EH (cell line): ENCODE measurements around the gene ASPSCR1.

Experiments
- DNase-seq: peaks from one replicate; pipeline ENCODE4 v3.0.0-alpha.2; 2015; ENCODE audit warnings: low read depth

ASPSCR1 gene

DNA sequence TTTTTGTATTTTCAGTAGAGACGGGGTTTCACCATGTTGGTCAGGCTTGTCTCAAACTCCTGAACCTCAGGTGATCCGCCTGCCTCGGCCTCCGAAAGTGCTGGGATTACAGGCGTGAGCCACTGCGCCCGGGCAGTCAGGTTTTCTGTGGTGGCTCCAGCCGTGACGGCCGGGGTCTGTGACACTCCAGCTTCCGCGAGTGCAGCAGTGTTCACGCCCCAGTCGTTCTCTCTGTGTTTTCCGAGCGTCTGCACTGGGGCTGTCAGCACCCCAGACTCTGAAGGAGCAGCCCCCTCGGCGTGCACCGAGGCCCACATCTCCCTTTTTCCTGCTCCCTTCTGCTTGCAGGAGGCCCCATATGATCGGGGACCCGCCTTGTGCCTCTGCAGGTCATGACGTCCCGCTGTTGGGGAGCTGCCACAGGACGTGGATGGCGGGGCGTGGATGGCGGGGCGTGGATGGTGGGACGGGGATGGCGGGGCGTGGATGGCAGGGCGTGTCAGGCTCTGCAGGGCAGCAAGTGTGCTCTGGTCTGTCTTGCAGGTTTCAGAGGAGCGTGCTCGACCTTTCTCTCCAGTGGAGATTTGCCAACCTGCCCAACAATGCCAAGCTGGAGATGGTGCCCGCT is 5.7 kb downstream of the ASPSCR1 start:
- no peak for DNase-seq

DNA sequence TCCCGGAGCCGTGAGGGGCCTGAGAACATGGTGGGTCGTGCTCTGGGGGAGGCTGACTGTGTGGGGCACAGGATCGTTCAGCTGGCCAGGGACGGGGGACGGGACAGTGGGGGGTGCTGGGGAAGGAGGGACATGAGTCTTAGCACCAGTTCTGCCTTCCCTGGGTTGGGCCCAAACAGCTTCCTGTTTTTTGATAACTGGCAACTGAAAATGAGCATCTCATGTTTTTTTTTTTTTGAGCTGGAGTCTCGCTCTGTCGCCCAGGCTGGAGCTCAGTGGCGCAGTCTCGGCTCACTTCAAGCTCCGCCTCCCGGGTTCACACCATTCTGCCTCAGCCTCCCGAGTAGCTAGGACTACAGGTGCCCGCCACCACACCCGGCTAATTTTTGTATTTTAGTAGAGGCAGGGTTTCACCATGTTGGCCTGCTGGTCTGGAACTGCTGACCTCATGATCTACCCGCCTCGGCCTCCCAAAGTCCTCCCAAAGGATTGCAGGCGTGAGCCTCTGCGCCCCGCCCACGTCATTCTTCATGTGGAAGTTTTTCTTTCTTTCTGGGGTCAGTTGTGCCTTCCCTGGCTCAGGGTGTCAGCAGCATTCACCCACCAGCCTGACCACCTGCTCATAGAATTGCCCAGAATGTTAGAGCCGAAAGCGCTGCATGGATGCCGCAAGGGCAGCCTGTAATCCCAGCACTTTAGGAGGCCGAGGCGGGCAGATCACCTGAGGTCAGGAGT is 6.4 kb downstream of the ASPSCR1 start:
- no peak for DNase-seq

DNA sequence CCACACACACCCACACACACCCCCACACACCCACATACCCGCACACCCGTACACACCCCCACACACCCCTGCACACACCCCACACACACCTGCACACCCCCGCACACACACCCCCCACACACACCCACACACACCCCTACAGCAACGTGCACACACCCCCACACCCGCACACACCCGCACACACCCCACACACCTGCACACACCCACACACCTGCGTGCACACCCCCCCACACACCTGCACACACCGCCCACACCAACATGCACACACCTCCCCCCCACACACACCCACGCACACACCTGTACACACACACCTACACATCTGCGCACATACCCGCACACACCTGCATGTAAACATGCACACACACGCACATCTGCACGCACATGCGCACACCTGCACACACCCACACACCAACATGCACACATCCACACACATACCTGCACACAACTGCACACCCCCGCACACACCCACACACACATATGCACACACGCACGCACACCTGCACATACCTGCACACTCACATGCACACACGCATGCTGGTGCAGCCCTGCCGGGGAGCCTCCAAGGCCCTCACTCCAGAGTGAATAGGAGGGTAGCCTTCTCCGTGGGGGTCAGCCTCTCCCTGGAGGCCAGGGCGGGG is 7.5 kb downstream of the ASPSCR1 start:
- no peak for DNase-seq

DNA sequence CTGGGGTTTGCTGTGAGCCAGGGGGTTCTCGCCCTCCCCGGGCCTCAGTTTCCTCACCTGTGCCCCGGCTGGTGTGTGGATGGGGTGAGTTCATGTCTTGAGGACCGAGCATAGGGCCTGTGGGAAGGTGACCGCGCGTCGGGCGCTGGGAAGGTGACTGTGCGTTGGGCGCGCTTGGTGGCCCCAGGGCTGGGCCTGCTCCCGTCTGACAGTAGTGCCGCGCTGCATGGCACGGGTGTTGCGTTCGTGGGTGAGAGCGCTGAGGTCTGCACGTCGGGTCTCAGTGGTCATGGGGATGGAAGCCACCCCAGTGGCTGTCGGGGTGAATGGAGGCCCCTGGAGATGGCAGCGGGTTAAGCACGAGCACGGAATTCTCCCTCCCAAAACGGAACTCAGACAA is 9.2 kb downstream of the ASPSCR1 start:
- DNase-seq = no peak

DNA sequence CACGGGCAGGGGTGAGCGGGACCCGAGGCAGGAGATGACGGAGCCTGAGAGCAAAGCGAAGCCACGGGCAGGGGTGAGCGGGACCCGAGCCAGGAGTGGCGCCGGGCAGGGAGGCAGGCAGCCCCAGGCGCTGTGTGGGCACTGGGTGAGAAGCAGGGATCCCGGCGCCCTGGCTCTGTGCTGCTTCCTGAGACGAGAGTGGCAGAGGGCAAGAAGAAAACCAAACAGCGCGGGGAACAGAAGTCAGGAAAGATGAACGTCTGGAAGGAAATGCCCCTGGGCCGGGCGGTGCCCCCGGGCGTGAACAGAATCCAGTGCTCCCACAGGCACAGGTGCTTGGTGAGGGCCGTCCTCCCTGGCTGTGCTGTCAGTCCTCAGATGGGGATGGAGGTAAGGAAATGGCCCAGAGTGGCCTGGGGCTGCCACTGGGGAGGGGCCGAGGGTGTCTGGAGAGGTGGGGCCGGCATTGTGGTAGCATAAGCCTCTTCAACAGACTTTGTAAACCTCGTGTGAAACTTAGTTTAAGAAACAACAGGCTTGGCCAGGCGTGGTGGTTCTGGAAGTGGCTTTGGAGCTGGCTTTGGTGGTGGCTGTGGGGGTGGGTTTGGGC is 9.8 kb downstream of the ASPSCR1 start:
- no peak for DNase-seq

DNA sequence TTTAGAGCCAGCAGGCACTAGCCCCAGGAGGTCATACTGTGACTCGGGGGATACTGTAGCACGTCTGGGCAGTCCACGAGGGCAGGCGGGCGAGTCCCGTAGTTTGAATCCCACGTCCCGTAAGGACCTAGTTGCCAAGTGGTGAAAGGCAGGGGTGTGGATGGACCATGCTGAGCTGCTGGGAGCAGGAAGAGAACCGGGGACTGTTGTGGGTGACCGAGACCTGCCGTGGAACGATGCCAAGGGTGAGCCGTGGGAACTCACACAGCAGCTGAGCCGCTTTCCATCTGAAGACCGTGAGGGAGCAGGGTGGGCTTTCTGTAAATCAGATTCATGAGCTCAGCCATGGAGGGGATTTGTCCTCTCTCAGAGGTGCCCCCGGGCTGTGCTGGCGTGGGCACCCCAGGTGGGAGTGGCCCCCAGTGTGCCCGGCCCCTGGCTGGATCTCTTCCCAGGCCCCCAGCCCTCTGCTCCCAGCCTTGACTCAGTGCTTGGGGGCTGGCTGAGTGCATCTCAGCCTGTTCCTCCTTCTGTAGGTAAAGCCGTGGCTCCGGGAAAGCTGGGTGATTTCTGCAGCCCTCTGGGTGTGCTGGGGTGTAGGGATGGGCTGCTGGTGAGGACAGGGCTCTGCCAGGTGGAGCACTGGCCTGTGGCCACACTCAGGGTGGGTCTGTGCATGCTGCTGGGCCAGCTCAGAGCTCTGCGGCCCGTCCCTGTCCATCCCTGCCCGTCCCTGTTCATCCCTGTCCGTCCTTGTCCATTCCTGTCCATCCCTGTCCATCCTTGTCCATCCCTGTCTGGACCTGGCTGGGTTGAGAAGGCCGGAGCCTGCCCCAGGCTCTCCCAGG is 13.6 kb downstream of the ASPSCR1 start:
- no peak for DNase-seq

DNA sequence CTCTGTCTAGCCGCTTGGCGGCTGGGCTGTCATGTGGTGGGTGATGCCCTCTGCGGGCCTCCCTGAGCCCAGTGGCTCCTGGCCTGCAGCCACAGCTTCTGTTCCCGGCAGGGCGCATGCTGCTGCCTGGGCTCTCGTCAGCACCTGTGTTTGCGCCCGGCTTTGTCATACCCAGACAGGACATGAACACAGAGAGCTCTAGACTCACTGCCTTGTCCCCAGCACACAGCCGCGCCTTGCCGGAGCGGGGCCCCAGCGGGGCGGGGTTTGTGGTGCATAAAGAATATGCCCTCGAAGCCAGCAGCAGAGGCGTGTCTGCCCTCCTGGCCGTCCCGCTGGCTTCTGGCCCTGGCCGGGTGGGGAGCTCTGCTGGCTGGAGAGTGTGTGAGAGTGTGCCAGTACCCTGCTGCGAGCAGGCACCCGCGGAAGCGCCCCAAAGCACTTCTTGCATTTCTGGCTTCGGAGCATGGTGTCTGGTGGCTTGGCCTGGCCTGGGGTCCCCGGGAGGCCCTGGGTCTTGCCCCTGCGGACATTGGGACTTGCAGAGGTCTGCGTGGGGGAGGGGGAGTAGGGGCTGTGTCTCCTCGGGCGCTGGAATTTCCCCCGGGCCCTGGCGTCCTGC is 14.4 kb downstream of the ASPSCR1 start:
- peak; percentile 76 for DNase-seq

DNA sequence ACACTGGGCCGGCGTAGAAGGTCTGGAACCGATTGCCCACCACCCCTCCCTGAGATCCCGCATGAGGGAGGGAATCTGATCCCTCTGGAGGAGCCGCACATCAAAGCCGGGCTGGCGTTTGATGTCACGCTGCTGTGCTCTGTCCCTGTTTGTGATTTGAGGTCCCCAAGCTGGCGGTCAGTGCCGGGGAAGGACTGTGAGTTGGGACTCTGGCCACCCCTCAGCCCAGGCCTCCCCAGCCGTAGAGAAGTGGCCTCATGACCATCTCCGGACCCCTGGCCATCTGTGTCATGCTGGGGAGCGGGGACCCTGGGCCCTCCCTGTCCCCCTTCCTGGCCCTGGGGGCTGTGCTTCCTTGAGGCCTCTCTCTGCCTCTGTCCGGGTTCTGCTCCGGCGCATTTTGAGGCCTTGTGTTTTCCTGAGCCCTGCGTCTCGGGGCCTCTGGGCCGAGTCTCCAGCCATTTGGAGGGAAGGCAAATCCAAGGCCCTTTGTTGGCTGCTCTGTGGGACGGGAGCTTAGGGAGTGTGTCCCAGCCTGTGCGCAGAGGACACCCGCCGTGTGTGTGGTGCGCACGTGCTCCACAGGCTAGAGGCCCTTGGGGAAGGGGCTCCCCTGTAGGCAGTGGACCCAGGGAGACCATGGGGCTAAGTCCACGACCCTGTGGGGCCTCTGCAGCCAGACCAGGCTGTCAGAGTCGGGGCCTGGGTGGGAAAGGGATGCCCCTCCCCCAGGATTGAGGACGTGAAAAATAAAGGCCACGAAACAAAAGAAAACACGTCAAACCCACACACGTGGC is 15.1 kb downstream of the ASPSCR1 start:
- DNase-seq = no peak

DNA sequence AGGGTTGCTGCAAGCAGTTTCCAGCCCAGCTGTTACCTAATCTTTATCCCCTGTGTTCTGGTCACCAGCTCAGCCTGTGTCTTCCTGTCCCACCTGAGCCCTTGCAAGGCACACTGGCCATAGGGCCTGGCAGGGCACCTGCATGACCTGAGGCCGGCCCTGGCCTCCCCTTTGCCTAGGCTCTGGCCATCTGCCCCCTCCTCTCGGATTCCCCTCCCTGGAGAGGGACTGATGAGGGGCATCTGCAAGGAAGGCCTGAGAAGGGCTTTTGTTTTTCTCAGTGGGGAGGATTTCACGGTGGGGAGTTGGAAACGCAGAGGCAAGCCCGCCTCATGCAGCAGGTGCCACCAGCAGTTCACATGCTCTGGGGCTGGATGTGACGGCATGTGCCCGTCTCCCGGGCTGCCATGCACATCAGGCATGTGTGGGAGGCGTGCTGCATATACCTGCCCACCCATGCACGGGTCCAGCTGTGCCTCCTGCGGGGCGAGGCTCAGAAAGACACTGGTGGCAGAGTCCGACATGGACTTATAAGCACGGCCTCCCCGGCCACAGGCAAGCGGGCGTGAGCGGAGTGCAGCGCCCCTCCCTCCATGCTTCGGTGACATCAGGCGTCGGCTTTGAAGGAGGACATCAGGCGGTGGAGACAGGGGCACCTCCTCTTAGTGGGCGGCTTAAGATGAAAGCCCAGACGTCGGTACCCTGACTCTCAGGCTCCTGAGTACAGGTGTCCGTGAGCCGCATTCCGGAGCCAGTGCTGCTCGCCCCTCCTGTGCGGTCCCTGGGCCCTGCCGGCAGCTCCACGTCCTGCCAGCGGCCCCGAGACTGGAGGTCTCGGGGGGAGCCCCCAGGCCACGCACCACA is 16.5 kb downstream of the ASPSCR1 start:
- DNase-seq = no peak

DNA sequence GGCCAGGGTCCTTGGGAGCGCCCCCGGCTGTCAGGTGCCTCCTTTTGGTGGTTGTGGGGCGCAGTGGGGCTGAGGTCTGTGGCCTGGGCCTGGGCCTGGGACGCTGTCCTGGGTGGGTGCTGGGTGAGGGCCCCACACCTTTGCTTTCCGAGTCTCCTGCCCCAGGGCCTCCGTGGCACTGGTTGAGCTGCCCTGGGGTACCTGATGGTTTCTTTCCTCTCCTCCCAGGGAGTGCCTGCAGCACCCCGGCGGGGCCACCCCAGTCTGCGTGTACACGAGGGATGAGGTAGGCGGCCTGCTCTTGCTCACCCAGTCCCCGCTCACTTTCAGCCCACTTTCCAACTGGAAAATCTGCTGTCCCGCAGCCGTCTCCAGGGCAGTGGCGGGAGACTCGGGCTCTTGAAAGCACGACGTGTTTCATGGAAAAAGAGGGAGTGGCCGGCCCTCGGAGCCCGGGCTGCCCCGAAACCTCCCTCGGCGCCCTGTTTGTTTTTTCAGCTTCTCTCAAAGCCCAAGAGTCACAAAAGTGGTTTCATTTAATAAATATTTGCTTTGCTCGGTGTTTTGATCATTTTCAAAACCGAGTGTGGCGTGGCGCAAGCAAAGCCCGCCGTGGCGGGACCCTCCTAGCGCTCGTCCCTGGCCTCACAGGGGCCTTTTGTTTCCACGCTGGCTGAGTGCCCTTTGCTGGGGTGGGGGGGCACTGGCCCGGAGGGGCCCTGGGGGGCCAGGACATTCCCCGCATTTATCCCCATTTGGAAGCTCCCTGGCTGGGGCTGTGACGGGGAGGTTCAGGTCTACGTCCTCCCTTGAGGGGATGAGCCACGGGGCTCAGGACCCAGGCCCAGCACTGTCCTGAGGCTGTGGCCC is 17.4 kb downstream of the ASPSCR1 start:
- DNase-seq = no peak

DNA sequence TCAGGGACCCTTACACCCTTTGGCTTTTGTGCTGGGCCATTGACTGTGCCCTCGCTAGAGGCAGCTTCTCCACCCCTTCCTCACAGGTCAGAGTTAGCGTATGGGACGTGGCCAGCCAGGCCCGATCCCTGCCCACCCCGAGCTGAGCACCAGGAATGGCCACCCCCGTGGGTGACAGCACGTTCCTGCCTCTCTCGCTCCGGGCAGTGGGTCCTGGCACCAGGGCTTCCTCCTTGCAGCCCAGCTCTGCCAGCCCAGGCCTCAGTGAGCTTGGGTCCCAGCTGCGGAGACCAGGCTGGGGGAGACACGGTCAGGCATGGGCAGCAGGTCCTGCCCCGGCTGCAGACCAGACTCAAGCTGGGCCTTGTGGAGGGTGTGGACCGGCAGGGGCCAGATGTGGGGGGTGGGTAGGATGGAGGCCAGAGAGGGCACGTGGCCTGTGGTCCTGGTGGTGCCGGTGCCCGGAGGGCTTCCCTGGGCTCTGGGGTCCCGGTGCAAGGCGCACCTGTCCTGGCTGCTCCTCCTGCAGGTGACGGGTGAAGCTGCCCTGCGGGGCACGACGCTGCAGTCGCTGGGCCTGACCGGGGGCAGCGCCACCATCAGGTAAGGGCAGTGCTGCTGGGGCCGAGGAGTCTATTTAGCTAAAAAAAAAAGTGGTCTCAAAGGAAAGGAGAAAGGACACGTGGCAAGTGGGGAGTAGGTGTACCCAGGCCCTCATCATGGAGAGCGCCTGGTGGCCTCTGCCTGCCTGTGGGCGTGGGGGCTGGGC is 18.2 kb downstream of the ASPSCR1 start:
- no peak for DNase-seq

DNA sequence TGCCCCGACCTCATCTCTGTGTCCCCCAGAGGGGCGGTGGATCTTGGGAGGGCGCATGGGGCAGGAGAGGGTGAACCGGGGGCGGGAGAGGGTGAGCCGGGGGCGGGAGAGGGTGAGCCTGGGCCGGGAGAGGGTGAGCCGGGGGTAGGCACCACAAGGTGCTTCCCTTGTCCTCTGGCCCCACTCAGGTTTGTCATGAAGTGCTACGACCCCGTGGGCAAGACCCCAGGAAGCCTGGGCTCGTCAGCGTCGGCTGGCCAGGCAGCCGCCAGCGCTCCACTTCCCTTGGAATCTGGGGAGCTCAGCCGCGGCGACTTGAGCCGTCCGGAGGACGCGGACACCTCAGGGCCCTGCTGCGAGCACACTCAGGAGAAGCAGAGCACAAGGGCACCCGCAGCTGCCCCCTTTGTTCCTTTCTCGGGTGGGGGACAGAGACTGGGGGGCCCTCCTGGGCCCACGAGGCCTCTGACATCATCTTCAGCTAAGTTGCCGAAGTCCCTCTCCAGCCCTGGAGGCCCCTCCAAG is 18.9 kb downstream of the ASPSCR1 start:
- no peak for DNase-seq

DNA sequence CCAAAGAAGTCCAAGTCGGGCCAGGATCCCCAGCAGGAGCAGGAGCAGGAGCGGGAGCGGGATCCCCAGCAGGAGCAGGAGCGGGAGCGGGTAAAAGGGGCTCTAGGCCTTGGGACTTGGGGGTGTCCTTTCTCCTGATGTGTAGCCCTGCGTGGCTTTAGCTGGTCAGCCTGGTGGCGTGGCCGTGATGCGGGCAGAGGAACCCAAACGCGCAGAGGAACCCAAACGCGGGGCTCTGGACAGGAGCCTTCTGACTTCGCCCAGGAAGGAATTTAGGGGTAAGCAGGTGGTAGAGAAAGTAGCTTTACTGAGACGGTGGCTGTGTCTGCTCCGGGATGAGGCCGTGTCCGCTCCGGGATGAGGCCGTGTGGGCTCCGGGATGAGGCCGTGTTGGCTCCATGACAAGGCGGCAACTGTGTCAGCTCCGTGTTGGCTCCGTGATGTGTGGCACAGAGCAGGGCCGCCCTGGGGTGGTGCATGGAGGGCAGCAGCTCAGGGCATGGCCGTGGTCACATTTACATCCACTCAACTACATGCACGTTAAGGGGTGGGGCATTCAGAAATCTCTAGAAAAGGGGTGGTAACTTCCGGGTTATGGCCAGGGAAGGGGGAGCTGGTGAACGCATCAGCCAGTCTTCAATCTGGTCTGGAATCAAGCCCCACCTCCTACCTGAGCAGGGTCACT is 19.5 kb downstream of the ASPSCR1 start:
- DNase-seq = no peak

DNA sequence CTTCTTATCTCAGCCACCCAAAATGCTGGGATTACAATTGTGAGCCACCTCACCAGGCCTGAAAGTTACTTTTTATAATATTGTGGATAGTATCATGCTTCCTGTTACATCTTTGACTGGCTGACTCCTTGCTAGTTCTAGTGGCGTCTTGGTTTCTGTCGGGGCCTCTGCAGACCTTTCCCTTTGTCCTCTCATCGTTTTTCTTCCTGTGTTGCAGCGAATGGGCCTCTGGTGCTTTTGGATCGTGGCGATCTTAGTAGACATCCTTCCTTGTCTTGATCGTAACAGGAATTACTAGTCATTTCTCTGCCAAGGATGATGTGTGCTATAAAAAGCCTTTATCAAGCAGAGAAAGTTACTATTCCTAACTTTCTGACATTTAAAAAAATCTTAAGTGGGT is 20.8 kb downstream of the ASPSCR1 start:
- DNase-seq = no peak

DNA sequence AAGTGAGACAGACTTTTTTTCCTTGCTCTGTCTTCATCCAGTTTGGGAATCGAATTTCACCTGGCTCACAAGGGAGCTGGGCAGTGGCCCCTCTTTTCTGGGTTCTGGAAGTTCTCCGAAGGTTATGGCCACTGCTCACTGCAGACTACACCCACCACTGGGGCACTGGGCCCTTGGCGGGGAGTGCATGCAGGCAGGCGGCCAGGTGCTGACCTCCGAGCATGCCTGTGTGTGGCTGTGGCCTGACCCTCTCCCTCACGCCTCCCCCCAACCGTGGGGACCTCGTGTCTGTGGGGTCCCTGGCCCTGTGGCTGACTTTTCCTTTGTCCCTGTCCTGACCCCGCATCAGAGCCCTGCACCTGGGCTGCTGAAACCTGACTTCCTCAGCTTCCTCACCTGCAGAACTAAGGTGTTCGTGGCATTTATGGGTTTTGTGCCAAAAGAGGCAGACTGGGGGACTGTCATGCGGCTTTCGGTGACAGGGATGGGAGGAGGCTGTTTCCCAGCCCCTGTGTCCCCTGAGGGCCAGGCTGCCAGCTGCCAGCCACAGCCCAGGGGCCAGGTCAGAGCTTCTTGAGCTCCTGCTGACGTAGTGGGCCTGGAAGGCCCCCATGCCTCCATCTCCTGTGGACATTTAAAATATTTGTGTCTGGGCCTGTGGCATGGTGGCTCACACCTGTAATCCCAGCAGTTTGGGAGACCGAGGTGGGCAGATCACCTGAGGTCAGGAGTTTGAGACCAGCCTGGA is 21.4 kb downstream of the ASPSCR1 start:
- DNase-seq = no peak

DNA sequence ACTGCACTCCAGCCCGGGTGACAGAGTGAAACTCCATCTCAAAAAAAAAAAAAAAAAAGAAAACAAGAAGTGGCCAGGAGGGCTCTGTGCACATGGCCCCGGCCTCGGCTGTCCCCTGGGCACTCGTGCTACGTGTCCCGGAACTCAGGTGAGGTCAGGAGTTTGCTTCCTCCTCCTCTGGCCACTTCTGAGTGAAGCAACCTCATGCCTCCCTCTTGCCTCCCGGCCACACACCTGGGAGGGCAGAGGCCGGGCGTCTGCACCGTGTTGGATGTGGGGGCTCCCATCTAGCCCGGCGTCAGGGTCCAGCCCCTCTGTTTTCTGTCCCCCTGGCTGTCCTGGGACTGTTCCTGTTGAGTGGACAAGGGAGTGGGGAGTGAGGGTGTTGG is 22.2 kb downstream of the ASPSCR1 start:
- no peak for DNase-seq
